LNCAP (cell line): ENCODE results near the gene WWOX.

Source experiments
- TF ChIP-seq, protein P1 (sequence below): fragments of 450-650 bp; IDR thresholded peaks from 2 replicates; pipeline ENCODE4 v1.5.1; 2017; ENCODE audit warnings: mild to moderate bottlenecking

Gene WWOX

DNA sequence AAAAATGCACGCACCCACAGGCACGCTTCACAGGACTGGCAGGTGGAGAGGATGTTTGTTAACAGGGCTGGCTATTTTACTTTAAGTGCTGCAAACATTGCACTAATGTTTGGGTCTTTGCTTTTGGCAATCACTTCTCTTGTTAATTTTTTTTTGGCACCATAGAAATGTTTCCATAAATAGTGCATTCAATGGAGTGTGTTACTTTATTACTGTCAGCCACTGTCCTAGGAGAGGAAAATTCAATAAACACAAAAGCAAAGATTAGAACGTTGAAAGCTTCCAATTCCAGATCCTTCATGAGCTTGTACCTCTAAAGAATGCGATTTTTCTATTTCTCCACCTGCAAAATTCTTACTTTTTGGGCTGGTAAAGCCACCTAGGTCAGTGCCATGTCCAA, 743.5 kb downstream of the WWOX start:
- TF ChIP-seq, protein P1, sequence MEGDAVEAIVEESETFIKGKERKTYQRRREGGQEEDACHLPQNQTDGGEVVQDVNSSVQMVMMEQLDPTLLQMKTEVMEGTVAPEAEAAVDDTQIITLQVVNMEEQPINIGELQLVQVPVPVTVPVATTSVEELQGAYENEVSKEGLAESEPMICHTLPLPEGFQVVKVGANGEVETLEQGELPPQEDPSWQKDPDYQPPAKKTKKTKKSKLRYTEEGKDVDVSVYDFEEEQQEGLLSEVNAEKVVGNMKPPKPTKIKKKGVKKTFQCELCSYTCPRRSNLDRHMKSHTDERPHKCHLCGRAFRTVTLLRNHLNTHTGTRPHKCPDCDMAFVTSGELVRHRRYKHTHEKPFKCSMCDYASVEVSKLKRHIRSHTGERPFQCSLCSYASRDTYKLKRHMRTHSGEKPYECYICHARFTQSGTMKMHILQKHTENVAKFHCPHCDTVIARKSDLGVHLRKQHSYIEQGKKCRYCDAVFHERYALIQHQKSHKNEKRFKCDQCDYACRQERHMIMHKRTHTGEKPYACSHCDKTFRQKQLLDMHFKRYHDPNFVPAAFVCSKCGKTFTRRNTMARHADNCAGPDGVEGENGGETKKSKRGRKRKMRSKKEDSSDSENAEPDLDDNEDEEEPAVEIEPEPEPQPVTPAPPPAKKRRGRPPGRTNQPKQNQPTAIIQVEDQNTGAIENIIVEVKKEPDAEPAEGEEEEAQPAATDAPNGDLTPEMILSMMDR, result no peak

DNA sequence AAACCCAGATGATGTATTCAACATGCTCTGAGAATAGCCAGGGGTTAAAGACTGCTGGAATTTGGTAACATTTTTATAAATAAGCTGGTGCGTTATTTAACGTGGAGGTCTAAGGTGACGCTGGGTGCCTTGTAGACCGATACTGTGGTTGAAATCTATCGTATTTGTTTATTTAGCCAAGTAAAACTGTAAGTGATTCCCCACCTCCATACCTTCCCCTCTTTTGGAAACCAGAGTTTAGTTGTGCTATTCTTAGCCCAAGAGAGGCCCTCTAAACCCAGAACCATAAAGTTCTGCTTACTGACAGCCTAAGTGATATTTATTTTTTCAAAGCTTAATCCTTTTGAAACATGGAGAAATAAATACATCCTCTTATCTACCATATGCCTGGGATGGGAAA, 744.5 kb downstream of the WWOX start:
- TF ChIP-seq, protein P1, result no peak

DNA sequence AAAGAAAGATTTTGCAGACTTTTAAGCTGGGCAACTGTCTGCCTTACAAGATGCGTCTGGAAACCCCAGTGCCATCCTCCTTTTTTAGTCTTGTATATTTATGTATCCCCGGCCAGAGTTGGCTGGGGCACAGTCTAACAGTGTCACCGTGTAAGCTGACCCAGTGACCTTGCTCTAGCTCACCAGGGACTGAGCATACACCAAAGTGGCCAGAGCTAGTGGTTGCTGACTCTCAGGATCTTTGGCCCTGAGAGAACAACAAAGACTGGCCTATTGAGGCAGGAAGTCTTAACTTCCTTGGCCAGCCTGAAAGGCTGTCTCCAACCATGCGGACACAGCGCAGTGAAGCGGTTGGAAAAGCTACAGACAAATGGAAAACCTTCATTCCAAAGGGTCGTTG, 745.2 kb downstream of the WWOX start:
- TF ChIP-seq, protein P1, result no peak

DNA sequence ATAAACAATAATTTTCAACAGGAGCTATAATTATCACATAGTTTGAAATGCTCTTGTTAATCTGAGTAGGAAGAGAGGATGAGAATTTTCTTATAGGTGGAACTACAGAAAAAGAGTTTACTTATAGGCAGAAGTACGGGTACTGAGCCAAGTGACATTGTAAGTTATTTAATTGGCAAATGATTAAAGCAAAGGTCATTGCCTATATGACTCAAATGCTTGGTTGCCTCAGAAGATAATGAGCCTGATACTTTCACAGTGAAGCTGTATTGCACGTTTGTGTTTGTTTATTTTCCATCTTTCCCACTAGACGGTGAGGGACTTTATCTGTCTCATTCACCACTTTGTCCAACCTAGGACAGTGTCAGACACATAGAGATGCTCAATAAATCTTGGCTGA, 751.8 kb downstream of the WWOX start:
- TF ChIP-seq, protein P1, result no peak

DNA sequence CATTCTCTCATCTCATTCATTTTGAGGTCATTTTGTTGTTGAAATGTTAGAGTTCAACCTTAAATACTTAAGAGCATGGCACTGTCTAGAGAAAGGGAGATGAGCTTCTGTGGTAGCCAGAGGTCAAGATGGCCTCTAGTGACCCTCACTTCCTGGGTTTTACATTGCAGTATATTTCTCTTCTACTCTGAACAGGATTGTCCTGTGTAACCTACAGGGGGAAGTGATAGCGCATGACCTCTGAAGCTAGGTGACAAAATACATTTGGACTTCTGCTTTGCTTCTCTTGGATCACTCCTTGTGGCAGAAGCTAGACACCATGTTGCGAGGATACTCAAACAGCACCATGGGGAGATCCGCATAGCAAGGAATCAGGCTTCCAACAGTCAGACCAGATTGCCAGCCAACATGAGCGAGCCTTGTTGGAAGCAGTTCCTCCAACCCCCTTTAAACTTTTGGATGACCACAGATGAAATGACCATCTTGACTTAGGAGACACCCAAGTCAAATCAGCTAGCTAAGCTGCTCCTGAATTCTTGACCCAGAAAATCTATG, 752.7 kb downstream of the WWOX start:
- TF ChIP-seq, protein P1, result no peak

DNA sequence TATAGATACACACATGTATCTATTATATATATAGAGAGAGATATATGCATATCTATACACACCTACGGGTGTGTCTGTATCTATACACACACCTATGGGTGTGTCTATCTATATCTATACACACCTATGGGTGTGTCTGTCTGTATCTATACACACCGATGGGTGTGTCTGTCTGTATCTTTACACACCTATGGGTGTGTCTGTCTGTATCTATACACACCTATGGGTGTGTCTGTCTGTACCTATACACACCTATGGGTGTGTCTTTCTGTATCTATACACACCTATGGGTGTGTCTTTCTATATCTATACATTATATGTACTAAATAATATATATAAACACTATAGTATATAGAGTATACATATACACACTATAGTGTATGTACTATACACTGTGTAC, 762.6 kb downstream of the WWOX start:
- TF ChIP-seq, protein P1, result no peak

DNA sequence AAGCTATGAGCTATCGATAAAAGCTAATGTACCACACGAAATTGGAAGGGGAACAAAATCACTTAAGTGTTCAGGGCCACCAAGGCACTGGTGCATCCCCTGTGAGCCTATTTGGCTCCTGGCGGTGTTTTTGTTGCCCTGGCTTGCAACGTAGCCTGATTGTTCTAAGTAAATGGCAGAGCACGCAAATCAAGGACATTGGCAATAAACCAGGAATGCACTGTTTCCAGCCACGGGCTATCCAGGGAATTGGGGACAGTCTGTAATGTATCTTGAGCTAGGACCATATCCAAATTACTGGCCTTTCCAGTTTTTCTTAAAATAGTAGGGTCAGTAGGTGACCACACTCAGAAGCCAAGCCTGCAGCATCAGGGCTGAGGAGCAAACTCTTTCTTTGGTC, 767.1 kb downstream of the WWOX start:
- TF ChIP-seq, protein P1, result no peak

DNA sequence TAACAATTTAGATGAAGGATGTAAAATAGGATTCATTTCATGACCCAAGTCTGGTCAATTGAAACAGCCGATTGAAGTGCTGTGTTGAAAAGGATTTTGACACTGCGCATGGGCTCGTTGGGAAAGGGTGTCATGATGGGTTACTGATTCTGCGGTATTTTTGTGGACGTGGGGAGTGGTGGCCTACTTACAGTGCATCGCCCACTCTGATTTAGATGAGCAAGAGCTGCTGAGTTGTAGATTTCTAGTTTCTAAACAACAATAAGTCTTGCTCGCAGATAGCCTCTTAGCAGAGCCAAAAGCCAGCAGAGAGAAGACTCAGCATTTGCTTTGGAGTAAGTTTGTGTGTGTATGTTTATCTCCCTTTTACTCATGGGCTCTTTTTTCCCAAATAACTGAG, 770.0 kb downstream of the WWOX start:
- TF ChIP-seq, protein P1, result no peak
